ENCODE results near the gene CADM2. TPM values are rescaled to one million over a fixed set of nuclear protein-coding genes. Genes with fewer than 3 reads are reported as not detected.

The CADM2 gene
- total RNA-seq, 1 experiment from 2014 or later = 0.64 TPM

DNA sequence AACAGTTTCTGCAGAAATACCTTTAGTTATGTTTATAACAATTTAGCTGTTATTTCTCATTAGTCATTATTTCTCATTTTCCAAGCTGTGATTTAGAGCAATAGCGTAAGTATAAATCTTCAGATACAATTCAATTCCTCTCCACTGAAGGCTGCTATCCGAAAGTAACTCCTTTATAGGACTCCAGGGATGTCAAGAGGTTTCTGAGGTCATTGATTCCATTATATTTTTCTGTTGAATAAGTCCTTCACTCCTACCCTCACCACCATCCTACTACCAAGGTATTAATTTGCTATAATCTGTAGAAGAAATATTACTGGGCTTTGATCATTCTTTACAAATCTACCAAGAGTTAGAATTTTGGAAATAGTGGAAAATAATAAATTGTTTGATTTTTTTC lies 285.7 kb downstream of the CADM2 start:
- Histone ChIP-seq H3K36me3 (ENCODE audit: control insufficient read depth, insufficient read depth, low read length) (no peaks in the 10 kb centered on the region), H3K4me1 (ENCODE audit: control insufficient read depth, insufficient read depth, low read length) (no peaks in the 10 kb centered on the region), H3K4me3 (ENCODE audit: low read depth in 2 of 2, low read length in 2 of 2) (no peak overlapping the region), H3K27me3 (ENCODE audit: control insufficient read depth, insufficient read depth, low read length) (no peaks in the 10 kb centered on the region), H3K9me3 (ENCODE audit: control insufficient read depth, insufficient read depth, low read depth, low read length) (no peaks in the 10 kb centered on the region), H3K27ac (ENCODE audit: low read length) (no peak overlapping the region)
- ChIA-PET CTCF (no interaction called here), POLR2A (no interaction called here)
- no TSS peak for BruUV-seq (replicated peaks)
- DNase-seq (ENCODE audit: low read depth, low spot score) = no peak
- intact Hi-C loops (cut with micrococcal nuclease; ENCODE audit: unreplicated experiment) = no loop called here
- TF ChIP-seq POLR2AphosphoS5 (IDR thresholded peaks at IDR 0.05; ENCODE audit: low read depth, low read length) = no peak
- no peak for TF ChIP-seq SIN3A (IDR thresholded peaks at IDR 0.05; ENCODE audit: borderline replicate concordance, insufficient read depth, low read depth, low read length)
- no peak for TF ChIP-seq TCF7L2 (IDR thresholded peaks at IDR 0.05; ENCODE audit: low read depth, low read length)
- TF ChIP-seq, protein P1, sequence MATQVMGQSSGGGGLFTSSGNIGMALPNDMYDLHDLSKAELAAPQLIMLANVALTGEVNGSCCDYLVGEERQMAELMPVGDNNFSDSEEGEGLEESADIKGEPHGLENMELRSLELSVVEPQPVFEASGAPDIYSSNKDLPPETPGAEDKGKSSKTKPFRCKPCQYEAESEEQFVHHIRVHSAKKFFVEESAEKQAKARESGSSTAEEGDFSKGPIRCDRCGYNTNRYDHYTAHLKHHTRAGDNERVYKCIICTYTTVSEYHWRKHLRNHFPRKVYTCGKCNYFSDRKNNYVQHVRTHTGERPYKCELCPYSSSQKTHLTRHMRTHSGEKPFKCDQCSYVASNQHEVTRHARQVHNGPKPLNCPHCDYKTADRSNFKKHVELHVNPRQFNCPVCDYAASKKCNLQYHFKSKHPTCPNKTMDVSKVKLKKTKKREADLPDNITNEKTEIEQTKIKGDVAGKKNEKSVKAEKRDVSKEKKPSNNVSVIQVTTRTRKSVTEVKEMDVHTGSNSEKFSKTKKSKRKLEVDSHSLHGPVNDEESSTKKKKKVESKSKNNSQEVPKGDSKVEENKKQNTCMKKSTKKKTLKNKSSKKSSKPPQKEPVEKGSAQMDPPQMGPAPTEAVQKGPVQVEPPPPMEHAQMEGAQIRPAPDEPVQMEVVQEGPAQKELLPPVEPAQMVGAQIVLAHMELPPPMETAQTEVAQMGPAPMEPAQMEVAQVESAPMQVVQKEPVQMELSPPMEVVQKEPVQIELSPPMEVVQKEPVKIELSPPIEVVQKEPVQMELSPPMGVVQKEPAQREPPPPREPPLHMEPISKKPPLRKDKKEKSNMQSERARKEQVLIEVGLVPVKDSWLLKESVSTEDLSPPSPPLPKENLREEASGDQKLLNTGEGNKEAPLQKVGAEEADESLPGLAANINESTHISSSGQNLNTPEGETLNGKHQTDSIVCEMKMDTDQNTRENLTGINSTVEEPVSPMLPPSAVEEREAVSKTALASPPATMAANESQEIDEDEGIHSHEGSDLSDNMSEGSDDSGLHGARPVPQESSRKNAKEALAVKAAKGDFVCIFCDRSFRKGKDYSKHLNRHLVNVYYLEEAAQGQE (IDR thresholded peaks at IDR 0.05; ENCODE audit: insufficient read depth in 1 of 2, low read depth in 2 of 2, low read length in 1 of 2) = no peak
- TF ChIP-seq, protein P2, sequence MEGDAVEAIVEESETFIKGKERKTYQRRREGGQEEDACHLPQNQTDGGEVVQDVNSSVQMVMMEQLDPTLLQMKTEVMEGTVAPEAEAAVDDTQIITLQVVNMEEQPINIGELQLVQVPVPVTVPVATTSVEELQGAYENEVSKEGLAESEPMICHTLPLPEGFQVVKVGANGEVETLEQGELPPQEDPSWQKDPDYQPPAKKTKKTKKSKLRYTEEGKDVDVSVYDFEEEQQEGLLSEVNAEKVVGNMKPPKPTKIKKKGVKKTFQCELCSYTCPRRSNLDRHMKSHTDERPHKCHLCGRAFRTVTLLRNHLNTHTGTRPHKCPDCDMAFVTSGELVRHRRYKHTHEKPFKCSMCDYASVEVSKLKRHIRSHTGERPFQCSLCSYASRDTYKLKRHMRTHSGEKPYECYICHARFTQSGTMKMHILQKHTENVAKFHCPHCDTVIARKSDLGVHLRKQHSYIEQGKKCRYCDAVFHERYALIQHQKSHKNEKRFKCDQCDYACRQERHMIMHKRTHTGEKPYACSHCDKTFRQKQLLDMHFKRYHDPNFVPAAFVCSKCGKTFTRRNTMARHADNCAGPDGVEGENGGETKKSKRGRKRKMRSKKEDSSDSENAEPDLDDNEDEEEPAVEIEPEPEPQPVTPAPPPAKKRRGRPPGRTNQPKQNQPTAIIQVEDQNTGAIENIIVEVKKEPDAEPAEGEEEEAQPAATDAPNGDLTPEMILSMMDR (IDR thresholded peaks at IDR 0.05) = no peak
- no peak for ATAC-seq
- in situ Hi-C loops (cut with HindIII; ENCODE audit: low pct_unique_long_range_greater_than_20kb, low sequenced_read_pairs) = no loop called here

DNA sequence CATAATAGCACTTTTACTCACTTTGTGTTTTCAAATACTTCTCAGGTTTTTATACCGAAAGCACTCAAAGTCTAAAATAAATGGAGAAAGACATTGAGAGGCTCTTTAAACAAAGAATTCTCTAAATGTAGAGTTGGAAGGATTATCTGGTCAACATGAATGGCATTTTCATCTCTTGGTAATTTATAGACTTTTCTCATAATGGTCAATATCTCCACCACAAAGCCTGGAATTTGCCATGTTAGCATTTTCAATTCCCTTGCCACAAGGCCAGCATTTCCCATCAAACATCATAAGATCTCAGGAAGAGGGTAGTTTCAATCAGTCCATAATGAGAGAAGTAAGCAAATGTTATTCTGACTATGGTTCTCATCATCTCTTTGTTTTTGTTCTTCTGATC lies 293.0 kb downstream of the CADM2 start:
- in situ Hi-C loops (cut with HindIII; ENCODE audit: low pct_unique_long_range_greater_than_20kb, low sequenced_read_pairs) = no loop called here
- Histone ChIP-seq H3K9me3 (ENCODE audit: control insufficient read depth, insufficient read depth, low read depth, low read length) (no peaks in the 10 kb centered on the region), H3K4me1 (ENCODE audit: control insufficient read depth, insufficient read depth, low read length) (no peaks in the 10 kb centered on the region), H3K4me3 (ENCODE audit: low read depth in 2 of 2, low read length in 2 of 2) (no peak overlapping the region), H3K36me3 (ENCODE audit: control insufficient read depth, insufficient read depth, low read length) (no peaks in the 10 kb centered on the region), H3K27ac (ENCODE audit: low read length) (no peak overlapping the region), H3K27me3 (ENCODE audit: control insufficient read depth, insufficient read depth, low read length) (no peaks in the 10 kb centered on the region)
- no peak for ATAC-seq
- TF ChIP-seq, protein P1 (IDR thresholded peaks at IDR 0.05; ENCODE audit: insufficient read depth in 1 of 2, low read depth in 2 of 2, low read length in 1 of 2) = no peak
- TF ChIP-seq, protein P2 (IDR thresholded peaks at IDR 0.05) = no peak
- TF ChIP-seq TCF7L2 (IDR thresholded peaks at IDR 0.05; ENCODE audit: low read depth, low read length) (no peak), POLR2AphosphoS5 (IDR thresholded peaks at IDR 0.05; ENCODE audit: low read depth, low read length) (no peak), SIN3A (IDR thresholded peaks at IDR 0.05; ENCODE audit: borderline replicate concordance, insufficient read depth, low read depth, low read length) (no peak)
- CTCF ChIA-PET = no interaction called here
- BruUV-seq (replicated peaks) = no TSS peak
- no peak for DNase-seq (ENCODE audit: low read depth, low spot score)
- intact Hi-C loops (cut with micrococcal nuclease; ENCODE audit: unreplicated experiment) = no loop called here
- POLR2A ChIA-PET = no interaction called here
